ENCODE data around the gene CRTC2.
"Not testable (repeated sequence)": the region's sequence is repeated elsewhere in the genome, so short reads cannot be mapped to it uniquely, and the experiment has no call there.

CRTC2 gene, protein sequence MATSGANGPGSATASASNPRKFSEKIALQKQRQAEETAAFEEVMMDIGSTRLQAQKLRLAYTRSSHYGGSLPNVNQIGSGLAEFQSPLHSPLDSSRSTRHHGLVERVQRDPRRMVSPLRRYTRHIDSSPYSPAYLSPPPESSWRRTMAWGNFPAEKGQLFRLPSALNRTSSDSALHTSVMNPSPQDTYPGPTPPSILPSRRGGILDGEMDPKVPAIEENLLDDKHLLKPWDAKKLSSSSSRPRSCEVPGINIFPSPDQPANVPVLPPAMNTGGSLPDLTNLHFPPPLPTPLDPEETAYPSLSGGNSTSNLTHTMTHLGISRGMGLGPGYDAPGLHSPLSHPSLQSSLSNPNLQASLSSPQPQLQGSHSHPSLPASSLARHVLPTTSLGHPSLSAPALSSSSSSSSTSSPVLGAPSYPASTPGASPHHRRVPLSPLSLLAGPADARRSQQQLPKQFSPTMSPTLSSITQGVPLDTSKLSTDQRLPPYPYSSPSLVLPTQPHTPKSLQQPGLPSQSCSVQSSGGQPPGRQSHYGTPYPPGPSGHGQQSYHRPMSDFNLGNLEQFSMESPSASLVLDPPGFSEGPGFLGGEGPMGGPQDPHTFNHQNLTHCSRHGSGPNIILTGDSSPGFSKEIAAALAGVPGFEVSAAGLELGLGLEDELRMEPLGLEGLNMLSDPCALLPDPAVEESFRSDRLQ

DNA sequence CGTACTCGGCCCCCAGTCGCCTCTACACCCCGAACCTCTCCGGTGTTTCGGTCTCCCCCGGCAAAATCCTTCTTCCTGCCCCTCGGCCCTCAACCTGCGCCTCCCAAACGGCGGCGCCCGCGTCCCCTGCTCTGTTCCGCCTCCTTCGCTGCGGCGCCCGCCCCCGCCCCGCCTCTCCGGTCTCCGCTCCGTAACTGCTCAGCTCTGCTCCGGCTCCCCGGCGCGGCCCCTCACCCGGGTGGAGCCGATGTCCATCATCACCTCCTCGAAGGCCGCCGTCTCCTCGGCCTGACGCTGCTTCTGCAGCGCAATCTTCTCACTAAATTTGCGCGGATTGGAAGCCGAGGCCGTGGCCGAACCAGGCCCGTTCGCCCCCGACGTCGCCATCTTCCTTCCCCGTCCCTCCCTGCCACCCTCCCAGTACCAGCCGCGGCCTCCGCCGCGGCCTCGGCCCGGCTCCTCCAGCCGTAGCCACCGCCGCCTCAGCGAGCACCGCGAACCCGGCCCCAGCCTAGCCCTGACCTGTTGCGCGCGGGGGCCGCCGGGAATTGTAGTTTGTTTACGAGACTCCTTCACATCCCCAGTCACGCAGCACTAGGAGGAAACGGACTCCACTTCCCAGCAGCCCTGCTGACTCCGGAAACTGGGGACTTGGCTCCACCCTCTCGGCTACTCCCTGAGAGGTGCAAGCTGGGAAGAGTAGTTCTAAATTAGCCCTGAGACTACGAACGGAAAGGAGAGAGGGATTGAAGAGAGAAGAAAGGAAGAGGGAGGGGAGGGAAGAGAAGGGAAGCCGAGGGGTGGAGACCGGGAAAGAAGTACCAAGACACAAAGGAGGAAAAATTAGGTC lies at the start of gene CRTC2:
CRTC2 (minus strand) TSS at position 502 of the 850 bp plus-strand sequence; CDS start at position 387, 115 bp downstream.
- in situ Hi-C loops (cut with HindIII; ENCODE audit: low sequenced_read_pairs): no loop called here

DNA sequence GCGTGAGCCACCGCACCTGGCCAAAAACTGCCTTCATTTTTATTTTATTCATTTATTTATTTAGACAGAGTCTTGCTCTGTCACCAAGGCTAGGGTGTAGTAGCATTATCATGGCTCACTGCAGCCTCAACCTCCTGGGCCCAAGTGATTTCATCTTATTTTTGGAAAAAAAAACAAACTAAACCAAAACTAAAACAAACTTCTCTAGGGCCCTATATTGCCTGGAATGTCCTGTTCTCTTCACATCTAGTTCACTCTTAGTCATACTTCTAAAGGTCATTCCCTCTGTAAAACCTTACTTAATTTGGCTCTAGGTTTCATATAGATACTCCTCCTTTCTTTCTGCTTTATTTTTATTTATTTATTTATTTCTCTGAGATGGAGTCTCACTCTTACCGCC lies 47.7 kb upstream of the CRTC2 start:
- in situ Hi-C loops (cut with HindIII; ENCODE audit: low sequenced_read_pairs): no loop called here

DNA sequence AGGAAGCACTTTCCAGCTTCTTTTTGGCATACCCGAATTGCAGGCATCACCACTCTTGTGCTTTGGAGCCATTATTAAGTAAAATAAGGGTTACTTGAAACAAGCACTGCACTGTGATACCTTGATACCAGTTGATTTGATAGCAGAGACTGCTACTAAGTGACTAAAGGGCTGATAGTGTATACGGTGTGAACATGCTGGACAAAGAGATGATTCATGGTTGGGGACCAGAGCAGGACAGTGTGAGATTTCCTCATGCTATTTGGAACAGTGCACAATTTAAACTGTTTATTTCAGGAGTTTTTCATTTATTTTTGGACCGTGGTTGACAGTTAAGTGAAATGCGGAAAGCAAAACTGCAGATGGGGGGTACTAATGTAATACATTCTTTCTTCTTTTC lies 42.0 kb upstream of the CRTC2 start:
- in situ Hi-C loops (cut with HindIII; ENCODE audit: low sequenced_read_pairs): no loop called here

DNA sequence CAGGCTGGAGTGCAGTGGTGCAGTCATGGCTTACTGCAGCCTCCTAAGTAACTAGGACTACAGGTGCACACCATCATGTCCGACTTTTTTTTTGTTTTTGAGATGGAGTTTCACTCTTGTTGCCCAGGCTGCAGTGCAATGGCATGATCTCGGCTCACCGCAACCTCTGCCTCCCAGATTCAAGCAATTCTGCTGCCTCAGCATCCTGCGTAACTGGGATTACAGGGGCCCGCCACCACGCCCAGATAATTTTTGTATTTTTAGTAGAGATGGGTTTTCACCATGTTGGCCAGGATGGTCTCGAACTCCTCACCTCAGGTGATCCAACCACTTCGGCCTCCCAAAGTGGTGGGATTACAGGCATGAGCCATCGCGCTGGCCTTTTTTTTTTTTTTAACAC lies 38.5 kb upstream of the CRTC2 start:
- in situ Hi-C loops (cut with HindIII; ENCODE audit: low sequenced_read_pairs): not testable (repeated sequence)

DNA sequence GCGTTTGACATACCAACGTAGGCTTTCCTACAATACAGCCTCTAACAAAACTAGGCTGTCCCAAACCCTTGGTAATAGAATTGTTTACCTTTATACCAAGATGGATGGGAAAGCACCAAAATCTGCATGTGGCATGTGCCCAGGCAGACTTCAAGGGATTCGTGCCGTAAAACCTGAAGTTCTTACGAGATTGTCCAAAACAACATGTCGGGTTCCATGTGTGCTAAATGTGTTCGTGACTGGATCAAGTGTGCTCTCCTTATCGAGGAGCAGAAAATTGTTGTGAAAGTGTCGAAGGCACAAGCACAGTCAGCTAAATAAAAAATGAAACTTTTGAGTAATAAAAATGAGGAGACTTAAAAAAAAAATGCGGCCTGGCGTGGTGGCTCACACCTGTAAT lies 37.2 kb upstream of the CRTC2 start:
- in situ Hi-C loops (cut with HindIII; ENCODE audit: low sequenced_read_pairs): no loop called here

DNA sequence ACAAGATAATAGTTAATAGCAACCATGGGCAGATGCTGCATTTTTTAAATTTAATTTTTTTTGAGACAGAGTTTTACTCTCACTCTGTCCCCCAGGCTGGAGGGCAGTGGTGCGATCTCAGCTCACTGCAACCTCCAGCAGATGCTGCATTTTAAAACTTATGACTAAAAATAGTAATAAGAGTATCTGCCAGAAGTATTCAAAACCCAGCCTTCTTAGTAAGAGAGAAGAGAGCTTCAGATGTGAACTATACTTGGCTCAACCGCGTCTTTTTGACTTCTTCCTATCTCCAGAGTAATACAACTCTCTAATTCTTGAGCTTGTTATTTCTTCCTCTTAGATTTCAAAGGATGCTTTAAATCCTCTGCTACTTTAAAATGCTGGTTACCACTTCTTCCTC lies 36.8 kb upstream of the CRTC2 start:
- in situ Hi-C loops (cut with HindIII; ENCODE audit: low sequenced_read_pairs): no loop called here

DNA sequence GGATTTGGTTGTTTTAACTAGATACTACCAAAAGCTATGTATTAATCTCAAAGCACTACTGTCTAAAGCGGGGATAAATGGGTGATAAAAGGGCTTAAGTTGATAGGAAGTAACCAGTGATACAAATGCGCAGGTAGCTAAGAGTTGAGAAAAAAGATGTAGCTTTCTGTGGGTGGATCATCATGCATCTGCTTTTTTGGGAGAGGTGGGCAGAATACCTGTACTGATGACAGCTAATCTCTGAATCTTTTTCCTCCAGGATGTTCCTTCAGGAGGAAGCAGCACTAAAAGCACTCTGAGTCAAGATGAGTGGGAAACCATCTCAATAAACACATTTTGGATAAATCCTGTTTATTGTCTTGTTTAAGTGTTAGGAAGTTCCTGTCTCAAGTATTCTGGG lies 33.4 kb upstream of the CRTC2 start:
- in situ Hi-C loops (cut with HindIII; ENCODE audit: low sequenced_read_pairs): no loop called here

DNA sequence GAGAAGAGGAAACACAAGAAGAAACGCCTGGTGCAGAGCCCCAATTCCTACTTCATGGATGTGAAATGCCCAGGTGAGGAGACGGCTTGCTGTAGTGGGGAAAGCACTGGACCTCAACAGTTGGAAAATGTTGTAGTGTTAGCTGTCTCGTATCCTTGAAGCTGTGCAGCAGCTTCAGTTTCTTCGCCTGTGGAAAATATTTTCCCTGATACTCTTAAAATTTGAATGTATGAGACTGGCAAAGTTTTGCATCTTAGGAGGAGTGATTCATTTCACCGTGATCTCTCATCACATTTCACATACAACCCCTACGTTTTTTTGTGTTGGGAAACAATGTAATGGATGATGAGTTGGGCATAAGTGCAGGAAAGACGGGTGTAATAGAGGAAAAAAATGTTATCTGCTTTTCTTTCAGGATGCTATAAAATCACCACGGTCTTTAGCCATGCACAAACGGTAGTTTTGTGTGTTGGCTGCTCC lies 32.8 kb upstream of the CRTC2 start:
- in situ Hi-C loops (cut with HindIII; ENCODE audit: low sequenced_read_pairs): no loop called here

DNA sequence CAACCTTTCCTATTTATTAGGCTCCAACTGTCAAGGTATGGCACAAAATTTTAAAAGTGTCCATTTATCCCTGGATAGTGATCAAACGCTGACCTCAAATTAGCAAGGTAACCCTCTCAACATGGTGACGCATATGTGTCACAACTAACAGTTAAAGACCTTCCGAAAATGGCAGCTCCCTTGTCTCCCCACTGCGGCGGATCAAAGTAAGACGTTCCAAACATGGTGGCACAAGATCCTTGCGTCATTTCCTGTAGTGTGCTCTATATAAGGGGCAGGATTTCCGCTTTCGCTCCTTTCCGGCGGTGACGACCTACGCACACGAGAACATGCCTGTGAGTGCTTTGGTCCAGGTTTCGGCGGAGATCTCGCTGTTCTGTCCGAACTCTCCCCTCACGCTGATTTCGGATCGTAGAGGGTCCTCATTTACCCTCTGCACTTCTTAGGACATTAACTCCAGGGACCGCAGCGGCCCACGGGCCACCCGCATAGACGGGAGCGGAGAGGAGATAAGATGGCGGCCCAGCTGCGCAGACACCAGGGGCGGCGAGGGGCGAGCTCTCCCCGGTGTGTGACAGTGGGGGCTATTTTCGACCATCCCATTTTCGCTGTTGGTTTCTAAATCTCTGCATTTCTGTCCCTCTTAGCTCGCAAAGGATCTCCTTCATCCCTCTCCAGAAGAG lies 32.2 kb upstream of the CRTC2 start, which contains the start of gene RPS27:
RPS27 (plus strand) TSS at position 295 of the 683 bp plus-strand sequence; CDS start at position 330, 35 bp downstream.
- in situ Hi-C loops (cut with HindIII; ENCODE audit: low sequenced_read_pairs): no loop called here

DNA sequence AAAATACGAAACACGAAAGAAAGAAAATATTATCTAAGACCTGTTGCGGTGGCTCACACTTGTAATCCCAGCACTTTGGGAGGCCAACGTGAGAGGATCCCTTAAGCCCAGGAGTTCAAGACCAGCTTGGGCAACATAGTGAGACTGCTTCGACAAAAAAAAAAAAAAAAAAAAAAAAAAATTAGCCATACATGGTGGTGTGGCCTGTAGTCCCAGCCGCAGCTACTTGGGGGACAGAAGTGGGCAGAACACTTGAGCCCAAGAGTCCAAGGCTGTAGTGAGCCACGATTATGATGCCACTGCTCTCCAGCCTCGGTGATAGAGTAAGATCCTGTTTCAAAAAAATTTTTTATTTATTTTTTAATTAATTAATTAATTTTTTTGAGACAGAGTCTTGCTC lies 29.2 kb upstream of the CRTC2 start:
- in situ Hi-C loops (cut with HindIII; ENCODE audit: low sequenced_read_pairs): no loop called here

DNA sequence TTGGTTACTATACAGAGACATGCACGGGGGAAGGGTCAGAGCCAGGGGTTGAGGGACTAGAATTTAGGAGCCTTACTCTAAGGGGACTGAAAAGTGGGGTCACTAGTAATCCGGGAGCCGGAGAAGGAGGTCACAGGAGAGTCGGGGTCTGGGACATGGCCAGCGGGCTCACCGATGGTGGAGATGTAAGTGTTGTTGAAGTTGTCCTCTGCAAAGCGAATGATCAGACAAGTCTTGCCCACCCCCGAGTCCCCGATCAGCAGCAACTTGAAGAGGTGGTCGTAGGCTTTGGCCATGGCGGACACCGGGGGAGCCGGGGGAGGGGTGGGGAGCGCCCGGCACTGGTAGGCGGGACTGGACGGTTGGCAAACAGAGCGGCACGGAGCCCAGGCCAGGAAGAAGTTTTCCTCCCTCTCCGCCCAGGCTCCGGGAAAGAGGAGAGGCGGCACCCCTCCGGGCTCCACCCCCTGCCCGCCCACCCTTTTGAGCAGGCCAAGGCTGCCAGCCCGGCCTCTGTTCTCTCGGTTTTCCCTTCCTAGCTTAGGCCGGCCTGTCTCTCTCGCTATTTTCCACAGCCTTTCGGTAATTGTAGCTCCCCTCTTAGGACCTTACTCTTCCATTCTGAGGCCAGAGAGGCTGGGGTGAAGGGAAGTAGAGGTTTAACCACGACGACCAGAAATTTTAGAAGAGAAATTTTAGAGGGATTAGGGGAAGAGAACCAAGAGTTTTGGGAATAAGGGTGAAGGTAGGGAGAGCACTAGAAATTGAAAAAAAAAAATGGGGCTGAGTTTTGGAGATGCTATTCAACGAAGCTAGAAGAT lies 27.7 kb upstream of the CRTC2 start, which contains the start of gene RAB13:
RAB13 (minus strand) TSS at position 399 of the 821 bp plus-strand sequence; CDS start at position 296, 103 bp downstream.
- in situ Hi-C loops (cut with HindIII; ENCODE audit: low sequenced_read_pairs): no loop called here

DNA sequence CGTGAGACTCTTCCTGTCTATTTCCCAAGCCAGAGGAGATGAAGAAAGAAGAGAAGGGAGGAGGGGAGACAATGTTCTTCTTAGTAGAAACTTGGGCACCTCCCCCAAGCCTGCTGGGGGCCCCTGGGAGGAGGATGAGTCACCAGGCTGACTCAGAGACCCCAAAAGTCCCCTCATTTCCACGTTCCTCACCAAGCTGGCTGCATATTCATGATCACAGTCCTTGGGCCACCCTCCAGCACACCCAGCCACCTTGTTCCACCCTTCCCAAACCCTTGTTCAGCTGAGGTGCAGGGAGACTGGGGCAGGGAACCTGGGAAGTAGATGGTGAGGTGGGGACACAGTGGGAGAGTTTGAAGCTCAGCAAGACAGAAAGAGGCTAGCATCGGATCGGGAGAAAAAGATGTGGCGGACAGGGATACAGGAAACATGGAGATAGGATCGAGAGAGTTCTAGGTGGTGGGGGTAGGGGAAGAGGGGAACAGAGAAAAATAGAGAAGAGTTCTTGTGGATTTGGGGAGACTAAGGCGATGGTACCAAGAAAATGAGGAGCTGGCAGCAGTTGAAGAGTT lies 27.0 kb upstream of the CRTC2 start:
- in situ Hi-C loops (cut with HindIII; ENCODE audit: low sequenced_read_pairs): no loop called here

DNA sequence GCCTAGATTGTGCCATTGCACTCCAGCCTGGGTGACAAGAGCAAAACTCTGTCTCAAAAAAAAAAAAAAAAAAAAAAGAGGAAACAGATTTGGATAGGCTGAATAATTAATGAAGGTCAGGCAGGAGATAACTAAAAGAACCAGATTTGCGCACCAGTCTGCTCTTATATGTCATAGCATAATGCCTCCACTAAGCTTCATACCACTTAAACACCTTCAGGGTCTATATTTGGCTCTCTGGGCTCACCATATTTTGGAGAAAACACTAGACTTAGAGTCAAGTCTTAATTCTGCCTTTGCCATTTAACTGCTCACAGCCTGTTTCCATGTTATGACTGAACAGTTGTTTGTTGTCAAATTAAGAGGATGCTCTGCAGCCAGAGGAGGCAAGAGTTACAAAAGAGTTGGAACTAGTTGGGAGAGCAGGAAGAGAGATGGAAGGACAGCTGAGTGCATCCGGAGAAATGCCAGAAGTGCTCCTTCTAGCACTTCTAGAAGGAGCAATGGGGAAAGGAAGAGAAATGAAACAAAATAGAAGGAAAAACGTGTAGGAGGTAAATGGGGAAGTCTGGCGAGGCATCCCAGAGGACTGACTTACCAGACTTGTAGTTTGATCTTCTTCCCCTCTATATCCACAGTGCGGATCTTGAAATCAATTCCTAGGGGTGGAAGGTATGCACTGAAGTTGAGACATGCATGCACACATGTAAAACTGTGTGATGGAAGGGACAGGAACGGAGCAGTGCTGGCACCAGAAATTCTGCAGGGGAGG lies 25.9 kb upstream of the CRTC2 start:
- in situ Hi-C loops (cut with HindIII; ENCODE audit: low sequenced_read_pairs): no loop called here

DNA sequence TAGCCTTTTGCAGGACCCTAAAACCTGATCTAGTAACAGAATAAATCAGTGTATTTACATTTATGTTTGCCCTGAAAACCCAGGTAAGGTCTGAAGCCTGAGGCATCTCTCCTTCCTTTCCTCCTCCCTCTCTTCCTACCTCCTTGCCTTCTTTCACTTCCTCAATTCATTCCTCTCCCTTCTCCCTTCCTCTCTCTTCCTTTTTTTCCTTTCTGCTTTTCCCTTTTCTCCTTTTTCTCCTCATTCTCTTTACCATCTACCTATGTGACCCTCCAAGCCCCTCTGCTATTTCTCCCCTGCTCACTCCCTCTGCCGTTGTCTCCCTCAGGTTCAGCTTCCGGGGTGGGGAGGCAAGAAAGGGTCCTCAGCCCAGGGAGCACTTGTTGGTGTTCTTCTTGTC lies 23.3 kb upstream of the CRTC2 start:
- in situ Hi-C loops (cut with HindIII; ENCODE audit: low sequenced_read_pairs): not testable (repeated sequence)

DNA sequence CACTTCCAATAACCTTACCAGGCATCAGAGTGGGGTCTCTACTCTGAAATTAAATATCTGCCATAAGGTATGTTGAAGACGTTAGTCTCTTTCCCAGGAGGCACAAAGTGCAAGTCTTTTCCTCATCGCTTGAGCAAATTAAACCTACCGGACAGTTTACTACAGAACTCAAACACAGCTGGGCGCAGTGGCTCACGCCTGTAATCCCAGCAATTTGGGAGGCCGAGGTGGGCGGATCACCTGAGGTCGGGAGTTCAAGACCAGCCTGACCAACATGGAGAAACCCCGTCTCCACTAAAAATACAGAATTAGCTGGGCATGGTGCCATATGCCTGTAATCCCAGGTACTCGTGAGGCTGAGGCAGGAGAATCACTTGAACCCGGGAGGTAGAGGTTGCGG lies 20.7 kb upstream of the CRTC2 start:
- in situ Hi-C loops (cut with HindIII; ENCODE audit: low sequenced_read_pairs): not testable (repeated sequence)

DNA sequence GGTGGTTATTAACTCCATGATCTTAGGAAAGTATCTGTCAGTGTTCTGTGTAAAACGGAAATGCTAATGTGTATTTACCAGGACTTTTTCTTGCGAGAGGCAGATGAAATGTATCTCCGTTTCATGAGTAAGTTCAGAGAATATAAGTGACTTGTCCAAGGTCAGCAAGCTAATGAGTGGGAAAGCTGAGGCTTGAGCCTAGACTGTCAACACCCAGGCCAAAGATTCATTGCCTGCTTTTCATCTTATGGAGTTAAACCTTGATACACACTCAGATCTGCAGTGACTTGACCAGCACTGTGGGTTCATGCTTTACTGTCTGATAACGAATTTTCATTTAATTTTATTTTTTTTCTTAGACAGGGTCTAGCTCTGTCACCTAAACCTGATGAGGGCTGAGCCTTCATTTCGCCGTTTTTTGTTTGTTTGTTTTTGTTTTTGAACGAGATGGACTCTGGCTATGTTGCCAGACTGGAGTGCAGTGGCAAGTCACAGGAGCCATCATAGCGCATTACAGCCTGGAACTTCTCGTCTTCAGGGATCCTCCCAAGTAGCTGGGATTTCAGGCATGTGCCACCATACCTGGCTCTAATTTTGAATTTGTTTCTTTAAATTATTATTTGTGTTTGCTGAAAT lies 20.0 kb upstream of the CRTC2 start:
- in situ Hi-C loops (cut with HindIII; ENCODE audit: low sequenced_read_pairs): no loop called here

DNA sequence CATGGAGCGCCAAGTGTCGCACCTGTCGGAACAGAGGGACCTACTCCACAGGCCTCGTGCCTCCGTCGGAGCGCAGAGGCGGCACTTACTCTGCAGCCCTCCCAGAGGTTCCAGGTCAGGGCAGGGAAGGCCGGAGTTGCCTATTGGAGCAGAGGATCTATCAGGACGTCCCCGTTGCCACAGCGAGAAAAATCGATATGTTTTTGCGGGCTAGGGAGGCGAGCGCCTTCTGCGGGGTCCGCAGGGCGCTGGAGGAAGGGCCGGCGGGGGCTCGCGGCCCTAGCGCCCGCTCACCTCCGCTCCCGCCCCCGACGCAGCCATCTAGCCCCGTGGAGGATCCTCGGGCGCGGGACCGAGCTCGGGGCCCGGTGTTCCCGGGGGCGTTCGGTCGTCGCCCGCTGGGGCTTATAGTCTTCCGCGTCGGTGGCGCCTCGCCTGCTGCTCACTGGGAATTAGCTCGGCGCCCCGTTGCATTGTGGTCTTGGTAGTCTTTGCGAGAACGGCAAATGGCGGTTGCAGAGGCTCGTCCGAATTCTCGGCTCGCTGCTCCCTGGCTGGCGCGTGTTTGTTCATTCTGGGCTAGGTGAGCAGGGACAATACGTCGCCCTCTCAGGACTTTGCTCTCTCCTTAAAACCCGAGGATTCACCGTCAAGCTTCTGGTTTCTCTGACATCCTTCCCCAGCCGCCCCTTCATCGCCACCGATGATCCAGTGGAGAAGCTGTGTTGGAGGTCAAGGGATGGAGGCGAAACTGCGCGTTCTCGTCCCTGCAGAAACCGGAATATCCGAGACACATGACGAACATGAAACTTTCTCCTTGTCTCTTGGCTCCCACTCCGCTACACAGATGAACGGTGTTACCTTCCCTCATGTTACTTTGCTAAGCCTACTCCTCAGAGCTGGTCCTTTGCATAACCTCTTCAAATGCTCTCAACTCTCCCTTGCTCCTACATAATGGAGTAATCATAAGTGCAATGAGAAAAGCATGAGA lies 19.1 kb upstream of the CRTC2 start, which contains the start of gene JTB:
JTB (minus strand) TSS at position 425 of the 991 bp plus-strand sequence; CDS start at position 3, 422 bp downstream.
- in situ Hi-C loops (cut with HindIII; ENCODE audit: low sequenced_read_pairs): no loop called here
